Fibroblast of lung (primary cell): Measurements from ENCODE around the gene CACNB4. TPM values are rescaled to one million over a fixed set of nuclear protein-coding genes. Genes with fewer than 3 reads are reported as not detected.

Experiments
- DNase-seq, 2 donors: peaks; one replicate each; pipeline versions ENCODE4 v3.0.0 to v3.0.0-alpha.2; 2010; ENCODE audit warnings: low read depth in 2 of 2
- H2AFZ ChIP-seq: 2 replicates; pipeline ENCODE4 v1.5.1; 2012; ENCODE audit warnings: low read length, control low read depth, inconsistent platforms
- H3K27ac ChIP-seq: 2 replicates; pipeline ENCODE4 v1.5.1; 2011; ENCODE audit warnings: low read length, control low read depth; ENCODE audit not compliant: insufficient read depth
- H3K27me3 ChIP-seq: 2 replicates; pipeline ENCODE4 v1.5.1; 2011; ENCODE audit warnings: mild to moderate bottlenecking, low read length; ENCODE audit not compliant: control insufficient read depth, insufficient read depth
- H3K36me3 ChIP-seq: 2 replicates; pipeline ENCODE4 v1.5.1; 2011; ENCODE audit warnings: low read length; ENCODE audit not compliant: control insufficient read depth, insufficient read depth
- H3K4me1 ChIP-seq: 2 replicates; pipeline ENCODE4 v1.5.1; 2011; ENCODE audit warnings: low read length; ENCODE audit not compliant: control insufficient read depth, insufficient read depth; ENCODE audit errors: extremely low read depth
- H3K4me2 ChIP-seq: 2 replicates; pipeline ENCODE4 v1.5.1; 2011; ENCODE audit warnings: low read length, control low read depth; ENCODE audit not compliant: insufficient read depth; ENCODE audit errors: extremely low read depth
- H3K4me3 ChIP-seq, 4 experiments: fragments of 200-600 bp in 1 of 4; sonication (generic) in 1 of 4; replicated peaks in 1 of 4; 2 replicates each; pipeline ENCODE4 v1.5.1; 2011 to 2016; ENCODE audit warnings: low read length in 4 of 4, low read depth in 3 of 4, mild to moderate bottlenecking in 3 of 4, control low read depth in 2 of 4, inconsistent platforms in 1 of 4, mixed read lengths in 1 of 4; ENCODE audit not compliant: insufficient read depth in 1 of 4; ENCODE audit errors: control extremely low read depth in 1 of 4
- H3K79me2 ChIP-seq: 2 replicates; pipeline ENCODE4 v1.5.1; 2012; ENCODE audit warnings: mild to moderate bottlenecking, low read length, inconsistent platforms; ENCODE audit not compliant: control insufficient read depth, insufficient read depth
- H3K9ac ChIP-seq: 2 replicates; pipeline ENCODE4 v1.5.1; 2011; ENCODE audit warnings: mild to moderate bottlenecking, low read length, control low read depth; ENCODE audit not compliant: insufficient read depth
- H3K9me3 ChIP-seq: 2 replicates; pipeline ENCODE4 v1.5.1; 2012; ENCODE audit warnings: low read depth, low read length; ENCODE audit not compliant: control insufficient read depth, insufficient read depth
- H4K20me1 ChIP-seq: 2 replicates; pipeline ENCODE4 v1.5.1; 2011; ENCODE audit warnings: low read length; ENCODE audit not compliant: control insufficient read depth, insufficient read depth; ENCODE audit errors: extremely low read depth
- CTCF ChIP-seq, 2 donors: IDR thresholded peaks in 1 of 2; conservative IDR thresholded peaks in 1 of 2; 1 replicate in 1 of 2; 2 replicates in 1 of 2; pipeline ENCODE4 v1.5.1; 2011 to 2012; ENCODE audit warnings: low read length in 2 of 2, control low read depth in 1 of 2, inconsistent platforms in 1 of 2, low read depth in 1 of 2, mild to moderate bottlenecking in 1 of 2
- EZH2 ChIP-seq: IDR thresholded peaks from 2 replicates; pipeline ENCODE4 v1.5.1; 2012; ENCODE audit warnings: low read length, control low read depth, mild to moderate bottlenecking; ENCODE audit errors: missing control alignments
- polyA plus RNA-seq, 2 donors: library from polyadenylated mRNA; depleted of rRNA in 1 of 2; stranded (reverse) in 1 of 2; unstranded in 1 of 2; fragments of >200 nt; gene quantifications; 2 replicates each; pipeline ENCODE4 v1.2.1, GENCODE V29; 2011 to 2012; ENCODE audit warnings: missing spikeins in 1 of 2
- total RNA-seq: library from RNA; depleted of rRNA; stranded (reverse); fragments of >200 nt; gene quantifications from 2 replicates; pipeline ENCODE4 v1.2.1, GENCODE V29; 2014

The CACNB4 gene
- total and polyA plus RNA-seq, 2 donors (not counting 1 experiment from before 2014, with no cell fraction given): 0.66 to 2.5 TPM

- no peaks in the 10 kb centered on the region for H4K20me1 ChIP-seq
- no peaks in the 10 kb centered on the region for H3K79me2 ChIP-seq
- no peak overlapping the region for H3K4me2 ChIP-seq
- H3K36me3 ChIP-seq: no peaks in the 10 kb centered on the region
- peak; percentile 61 to 79 for DNase-seq
- H3K9ac ChIP-seq: no peak overlapping the region
- H3K27me3 ChIP-seq: no peaks in the 10 kb centered on the region
- H2AFZ ChIP-seq: no peak overlapping the region
- H3K4me1 ChIP-seq: peaks cover 2% of the 10 kb centered on the region
- H3K4me3 ChIP-seq: no peak overlapping the region
- H3K9me3 ChIP-seq: no peaks in the 10 kb centered on the region
- TF ChIP-seq CTCF (conservative IDR thresholded peaks at IDR 0.05 in 1 of 2, IDR thresholded peaks at IDR 0.05 in 1 of 2; ENCODE audit: low read depth in 1 of 2, low read length in 2 of 2) (peak; percentile 85 to 87), EZH2 (no peak)
- no peak overlapping the region for H3K27ac ChIP-seq
These were observed 62.0 kb downstream of the CACNB4 start for GRCh38 chr2:152036611-152037469.

GRCh38 chr2:152034257-152034801 is 64.5 kb downstream of the CACNB4 start:
- no peak for TF ChIP-seq EZH2
- TF ChIP-seq CTCF (conservative IDR thresholded peaks at IDR 0.05 in 1 of 2, IDR thresholded peaks at IDR 0.05 in 1 of 2; ENCODE audit: low read depth in 1 of 2, low read length in 2 of 2): no peak
- no peak overlapping the region for H3K4me2 ChIP-seq
- no peak overlapping the region for H2AFZ ChIP-seq

GRCh38 chr2:152033011-152033925 is 65.6 kb downstream of the CACNB4 start:
- DNase-seq: no peak
- Histone ChIP-seq H4K20me1 (no peaks in the 10 kb centered on the region), H3K4me1 (peaks cover 2% of the 10 kb centered on the region), H2AFZ (no peak overlapping the region), H3K27ac (no peak overlapping the region), H3K36me3 (no peaks in the 10 kb centered on the region), H3K4me2 (no peak overlapping the region), H3K27me3 (no peaks in the 10 kb centered on the region), H3K4me3 (no peak overlapping the region), H3K9ac (no peak overlapping the region), H3K79me2 (no peaks in the 10 kb centered on the region), H3K9me3 (no peaks in the 10 kb centered on the region)
- TF ChIP-seq CTCF (conservative IDR thresholded peaks at IDR 0.05 in 1 of 2, IDR thresholded peaks at IDR 0.05 in 1 of 2; ENCODE audit: low read depth in 1 of 2, low read length in 2 of 2) (no peak), EZH2 (no peak)

More at GRCh38 chr2:152034257-152034801, 64.5 kb downstream of the CACNB4 start:
- Histone ChIP-seq H3K27ac (no peak overlapping the region), H3K4me3 (no peak overlapping the region), H3K79me2 (no peaks in the 10 kb centered on the region), H4K20me1 (no peaks in the 10 kb centered on the region), H3K36me3 (no peaks in the 10 kb centered on the region), H3K27me3 (no peaks in the 10 kb centered on the region), H3K9me3 (no peaks in the 10 kb centered on the region), H3K9ac (no peak overlapping the region), H3K4me1 (peaks cover 2% of the 10 kb centered on the region)
- no peak for DNase-seq
